HEK293T (cell line): ENCODE data around the gene LPCAT1.

Source experiments
- BHLHE40 ChIP-seq: fragments of 450-650 bp; IDR thresholded peaks from 2 replicates; pipeline ENCODE4 v1.6.1; 2016; ENCODE audit warnings: mild to moderate bottlenecking, moderate library complexity, borderline replicate concordance
- CTBP1 ChIP-seq: fragments of 450-650 bp; IDR thresholded peaks from 2 replicates; pipeline ENCODE4 v1.6.1; 2016; ENCODE audit warnings: borderline replicate concordance
- LEF1 ChIP-seq: fragments of 450-650 bp; IDR thresholded peaks from 2 replicates; pipeline ENCODE4 v1.6.1; 2017; ENCODE audit warnings: mild to moderate bottlenecking, borderline replicate concordance
- SP1 ChIP-seq: fragments of 450-650 bp; IDR thresholded peaks from 2 replicates; pipeline ENCODE4 v1.6.1; 2017
- SUZ12 ChIP-seq: fragments of 450-650 bp; IDR thresholded peaks from 2 replicates; pipeline ENCODE4 v1.6.1; 2016; ENCODE audit warnings: mild to moderate bottlenecking
- TARDBP ChIP-seq: fragments of 450-650 bp; IDR thresholded peaks from 2 replicates; pipeline ENCODE4 v1.6.1; 2016

GRCh38 chr5:1526681-1527131 is 2.9 kb upstream of the LPCAT1 start:
- no peak for TF ChIP-seq CTBP1
- TF ChIP-seq LEF1, result no peak
- TF ChIP-seq SUZ12, result no peak
- TF ChIP-seq BHLHE40, result no peak
- no peak for TF ChIP-seq TARDBP
- TF ChIP-seq SP1, result no peak
